ENCODE results near the gene ELK4.

DNA sequence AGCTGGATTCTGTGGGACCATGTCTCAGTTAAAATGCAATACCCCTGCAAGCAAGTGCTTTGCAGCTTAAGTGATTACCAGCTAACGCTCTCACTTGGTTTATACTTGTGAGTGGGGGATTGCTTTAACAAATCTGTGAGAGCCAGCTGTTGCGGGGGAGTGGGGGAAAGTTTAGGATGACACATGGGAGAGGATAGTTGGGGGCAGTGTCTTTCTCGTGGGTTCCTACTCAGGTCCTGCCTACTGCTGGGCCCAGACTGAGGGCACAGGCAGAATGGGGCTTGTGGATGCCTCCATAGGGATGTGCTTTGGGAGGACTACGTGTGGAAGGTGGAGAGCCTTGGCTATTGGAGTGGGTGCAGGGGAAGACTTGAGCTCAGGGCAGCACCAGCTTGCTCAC lies 60.1 kb downstream of the ELK4 start:
- no peak for TF ChIP-seq CTCF (optimal IDR thresholded peaks at IDR 0.05 in 1 of 3, IDR thresholded peaks at IDR 0.05 in 1 of 3, conservative IDR thresholded peaks at IDR 0.05 in 1 of 3; ENCODE audit: extremely low read depth in 1 of 3, insufficient read depth in 2 of 3, low read length in 3 of 3)
- no peak for TF ChIP-seq EZH2 (IDR thresholded peaks at IDR 0.05; ENCODE audit: low read length)
